Osteocyte (in vitro differentiated cells): ENCODE results near the gene PLCB1. TPM values are rescaled to one million over a fixed set of nuclear protein-coding genes. Genes with fewer than 3 reads are reported as not detected.

ENCODE experiments used
- DNase-seq: peaks from one replicate; pipeline ENCODE4 v3.0.0; 2021; ENCODE audit warnings: mixed read lengths; ENCODE audit not compliant: unreplicated experiment; ENCODE audit errors: extremely low spot score
- H3K27ac Mint-ChIP-seq: one replicate; pipeline ENCODE4 v1.8.0; 2021; ENCODE audit warnings: mild to moderate bottlenecking, mixed read lengths; ENCODE audit not compliant: unreplicated experiment
- H3K27me3 Mint-ChIP-seq: one replicate; pipeline ENCODE4 v1.8.0; 2021; ENCODE audit warnings: mixed read lengths; ENCODE audit not compliant: unreplicated experiment
- H3K36me3 Mint-ChIP-seq: one replicate; pipeline ENCODE4 v1.8.0; 2021; ENCODE audit warnings: mixed read lengths; ENCODE audit not compliant: unreplicated experiment
- H3K4me1 Mint-ChIP-seq: one replicate; pipeline ENCODE4 v1.8.0; 2021; ENCODE audit warnings: mixed read lengths; ENCODE audit not compliant: unreplicated experiment
- H3K4me3 Mint-ChIP-seq: one replicate; pipeline ENCODE4 v1.8.0; 2021; ENCODE audit warnings: mild to moderate bottlenecking, moderate library complexity, mixed read lengths; ENCODE audit not compliant: unreplicated experiment
- H3K9me3 Mint-ChIP-seq: one replicate; pipeline ENCODE4 v1.8.0; 2021; ENCODE audit warnings: mixed read lengths; ENCODE audit not compliant: unreplicated experiment
- CTCF ChIP-seq: fragments of 200-600 bp; sonication (generic); IDR thresholded peaks from 2 replicates; pipeline ENCODE4 v1.5.0; 2021; ENCODE audit warnings: antibody characterized with exemption, mild to moderate bottlenecking, moderate library complexity
- total RNA-seq: library from RNA; stranded (reverse); gene quantifications from 2 replicates; pipeline ENCODE4 v1.2.1, GENCODE V29; 2021

The PLCB1 gene
- total RNA-seq, 1 donor from 2014 or later: 33.3 TPM

GRCh38 chr20:8196096-8196495 is 64.0 kb downstream of the PLCB1 start:
- no peak for DNase-seq
- TF ChIP-seq CTCF: no peak
- H3K4me3 Mint-ChIP-seq: no peak overlapping the region
- H3K27me3 Mint-ChIP-seq: no peaks in the 10 kb centered on the region
- peaks cover 12% of the 10 kb centered on the region for H3K4me1 Mint-ChIP-seq
- peaks cover 14% of the 10 kb centered on the region for H3K36me3 Mint-ChIP-seq
- peaks cover 14% of the 10 kb centered on the region for H3K9me3 Mint-ChIP-seq
- H3K27ac Mint-ChIP-seq: no peak overlapping the region

GRCh38 chr20:8200220-8200619 is 68.2 kb downstream of the PLCB1 start:
- Mint-ChIP-seq H3K4me1 (peaks cover 5% of the 10 kb centered on the region), H3K27me3 (no peaks in the 10 kb centered on the region), H3K27ac (no peak overlapping the region), H3K36me3 (peaks cover 8% of the 10 kb centered on the region), H3K4me3 (no peak overlapping the region), H3K9me3 (peaks cover 24% of the 10 kb centered on the region)
- DNase-seq: no peak
- no peak for TF ChIP-seq CTCF

GRCh38 chr20:8203366-8203765 is 71.3 kb downstream of the PLCB1 start:
- no peak overlapping the region for H3K4me3 Mint-ChIP-seq
- no peak overlapping the region for H3K27ac Mint-ChIP-seq
- H3K36me3 Mint-ChIP-seq: peaks cover 6% of the 10 kb centered on the region
- peaks cover 29% of the 10 kb centered on the region for H3K4me1 Mint-ChIP-seq
- peaks cover 18% of the 10 kb centered on the region for H3K9me3 Mint-ChIP-seq
- no peak for TF ChIP-seq CTCF
- no peaks in the 10 kb centered on the region for H3K27me3 Mint-ChIP-seq
- no peak for DNase-seq

- no peaks in the 10 kb centered on the region for H3K27me3 Mint-ChIP-seq
- no peak for TF ChIP-seq CTCF
- H3K27ac Mint-ChIP-seq: no peak overlapping the region
- peaks cover 15% of the 10 kb centered on the region for H3K9me3 Mint-ChIP-seq
- peaks cover 43% of the 10 kb centered on the region for H3K4me1 Mint-ChIP-seq
- no peak overlapping the region for H3K4me3 Mint-ChIP-seq
- peaks cover 6% of the 10 kb centered on the region for H3K36me3 Mint-ChIP-seq
- DNase-seq: no peak
These were observed 73.9 kb downstream of the PLCB1 start for GRCh38 chr20:8205996-8206395.

GRCh38 chr20:8208226-8208625 is 76.2 kb downstream of the PLCB1 start:
- DNase-seq: no peak
- H3K4me1 Mint-ChIP-seq: peaks cover 43% of the 10 kb centered on the region

More at GRCh38 chr20:8208226-8208625, 76.2 kb downstream of the PLCB1 start:
- Mint-ChIP-seq H3K36me3 (peaks cover 2% of the 10 kb centered on the region), H3K27ac (no peak overlapping the region), H3K9me3 (no peaks in the 10 kb centered on the region), H3K27me3 (no peaks in the 10 kb centered on the region), H3K4me3 (no peak overlapping the region)
- TF ChIP-seq CTCF: no peak
